HG03460 (cell line): ENCODE data around the gene COQ5.

Source experiments
- ATAC-seq: cut with Tn5 transposase; IDR thresholded peaks from one replicate; pipeline ENCODE4 v1.9.1; 2021; ENCODE audit not compliant: unreplicated experiment

COQ5 gene

GRCh38 chr12:120485961-120486881 is 42.7 kb downstream of the COQ5 start:
- no peak for ATAC-seq

GRCh38 chr12:120483621-120484020 is 45.3 kb downstream of the COQ5 start:
- no peak for ATAC-seq

- ATAC-seq, result no peak
Observed at GRCh38 chr12:120481022-120481767, 47.8 kb downstream of the COQ5 start.

GRCh38 chr12:120480211-120480610 is 48.7 kb downstream of the COQ5 start:
- no peak for ATAC-seq

- no peak for ATAC-seq
Observed at GRCh38 chr12:120479458-120479857, 49.5 kb downstream of the COQ5 start.

- ATAC-seq, result no peak
Observed at GRCh38 chr12:120475643-120476042, 53.3 kb downstream of the COQ5 start.

GRCh38 chr12:120474616-120474960 is 54.4 kb downstream of the COQ5 start:
- ATAC-seq, result no peak

GRCh38 chr12:120473807-120474615 is 54.9 kb downstream of the COQ5 start:
- no peak for ATAC-seq

GRCh38 chr12:120472521-120472920 is 56.4 kb downstream of the COQ5 start:
- ATAC-seq, result no peak

GRCh38 chr12:120470150-120470784 is 58.7 kb downstream of the COQ5 start:
- ATAC-seq, result peak; percentile 18

GRCh38 chr12:120469450-120470149 is 59.4 kb downstream of the COQ5 start, which contains the start of gene SRSF9:
SRSF9 (minus strand) TSS chr12:120469748; CDS start chr12:120469609, 139 bp downstream.
- ATAC-seq, result peak; percentile 85

- ATAC-seq, result peak; percentile 24
Observed at GRCh38 chr12:120468821-120469449, 60.0 kb downstream of the COQ5 start.

GRCh38 chr12:120468325-120468820 is 60.6 kb downstream of the COQ5 start:
- ATAC-seq, result no peak

GRCh38 chr12:120467439-120467838 is 61.5 kb downstream of the COQ5 start:
- no peak for ATAC-seq

- ATAC-seq, result no peak
Observed at GRCh38 chr12:120466560-120467315, 62.2 kb downstream of the COQ5 start.

- ATAC-seq, result no peak
Observed at GRCh38 chr12:120465756-120466155, 63.2 kb downstream of the COQ5 start.

GRCh38 chr12:120463712-120464111 is 65.2 kb downstream of the COQ5 start:
- ATAC-seq, result no peak

- ATAC-seq, result no peak
Observed at GRCh38 chr12:120462099-120462640, 66.8 kb downstream of the COQ5 start.
